OCI-LY1 (cell line): ENCODE measurements around the gene C19orf33.
A peak's percentile ranks its signal among the peaks of the same experiment; 100 is the strongest.

Experiments
- H2AFZ ChIP-seq: fragments of 200-600 bp; sonication (generic), shearing (Covaris generic); 2 replicates; pipeline ENCODE4 v1.6.0; 2014; ENCODE audit warnings: antibody characterized with exemption, mild to moderate bottlenecking, low read length
- H3F3A ChIP-seq: fragments of 200-600 bp; sonication (generic), shearing (Covaris generic); 2 replicates; pipeline ENCODE4 v1.6.0; 2014; ENCODE audit warnings: mild to moderate bottlenecking, antibody characterized with exemption, low read length, moderate library complexity; ENCODE audit not compliant: insufficient read depth
- H3K27ac ChIP-seq: fragments of 200-600 bp; sonication (generic); 2 replicates; pipeline ENCODE4 v1.5.1; 2014; ENCODE audit warnings: low read length, mixed run types, mild to moderate bottlenecking, low read depth; ENCODE audit not compliant: poor library complexity, severe bottlenecking
- H3K27me3 ChIP-seq: fragments of 200-600 bp; sonication (generic); 2 replicates; pipeline ENCODE4 v1.6.0; 2014; ENCODE audit warnings: antibody characterized with exemption, mild to moderate bottlenecking, low read length, moderate library complexity; ENCODE audit not compliant: insufficient read depth
- H3K36me3 ChIP-seq: fragments of 200-600 bp; sonication (generic); 2 replicates; pipeline ENCODE4 v1.6.1; 2014; ENCODE audit warnings: mild to moderate bottlenecking, antibody characterized with exemption, low read length, moderate library complexity, mixed read lengths; ENCODE audit not compliant: insufficient read depth
- H3K4me1 ChIP-seq: fragments of 200-600 bp; sonication (generic); 2 replicates; pipeline ENCODE4 v1.5.1; 2014; ENCODE audit warnings: mild to moderate bottlenecking, low read length, moderate library complexity; ENCODE audit not compliant: insufficient read depth, severe bottlenecking
- H3K4me2 ChIP-seq: fragments of 200-600 bp; sonication (generic), shearing (Covaris generic); 2 replicates; pipeline ENCODE4 v1.6.1; 2014; ENCODE audit warnings: low read length
- H3K4me3 ChIP-seq: fragments of 200-600 bp; sonication (generic); 2 replicates; pipeline ENCODE4 v1.5.1; 2014; ENCODE audit warnings: low read length, low read depth, mild to moderate bottlenecking, mixed read lengths; ENCODE audit not compliant: poor library complexity, severe bottlenecking
- H3K79me2 ChIP-seq: fragments of 200-600 bp; shearing (Covaris generic); 2 replicates; pipeline ENCODE4 v1.6.1; 2016; ENCODE audit warnings: mixed run types, low read length, mixed read lengths; ENCODE audit not compliant: insufficient read depth
- H3K9ac ChIP-seq: fragments of 200-600 bp; sonication (generic), shearing (Covaris generic); 2 replicates; pipeline ENCODE4 v1.6.1; 2014; ENCODE audit warnings: mild to moderate bottlenecking, low read length, mixed read lengths
- H3K9me2 ChIP-seq: fragments of 200-600 bp; sonication (generic), shearing (Covaris generic); 2 replicates; pipeline ENCODE4 v1.6.1; 2014; ENCODE audit warnings: low read depth, mild to moderate bottlenecking, low read length, mixed read lengths
- H3K9me3 ChIP-seq: fragments of 200-600 bp; shearing (Covaris generic); 2 replicates; pipeline ENCODE4 v1.6.1; 2014; ENCODE audit warnings: low read length, mixed read lengths
- H4K20me1 ChIP-seq: fragments of 200-600 bp; sonication (generic), shearing (Covaris generic); 2 replicates; pipeline ENCODE4 v1.6.0; 2016; ENCODE audit warnings: mild to moderate bottlenecking, low read length; ENCODE audit not compliant: insufficient read depth
- EZH2 ChIP-seq: fragments of 200-600 bp; sonication (generic), shearing (Covaris generic); IDR thresholded peaks from 2 replicates; pipeline ENCODE4 v1.8.0; 2017; ENCODE audit warnings: borderline replicate concordance, mixed run types, mild to moderate bottlenecking, antibody characterized with exemption, low read length, moderate library complexity, mixed read lengths
- TF ChIP-seq, protein P1 (sequence below): fragments of 200-600 bp; sonication (generic), shearing (Covaris generic); IDR thresholded peaks from 2 replicates; pipeline ENCODE4 v1.5.1; 2017; ENCODE audit warnings: mild to moderate bottlenecking, antibody characterized with exemption, low read length, moderate library complexity, mixed read lengths

C19orf33 gene

DNA sequence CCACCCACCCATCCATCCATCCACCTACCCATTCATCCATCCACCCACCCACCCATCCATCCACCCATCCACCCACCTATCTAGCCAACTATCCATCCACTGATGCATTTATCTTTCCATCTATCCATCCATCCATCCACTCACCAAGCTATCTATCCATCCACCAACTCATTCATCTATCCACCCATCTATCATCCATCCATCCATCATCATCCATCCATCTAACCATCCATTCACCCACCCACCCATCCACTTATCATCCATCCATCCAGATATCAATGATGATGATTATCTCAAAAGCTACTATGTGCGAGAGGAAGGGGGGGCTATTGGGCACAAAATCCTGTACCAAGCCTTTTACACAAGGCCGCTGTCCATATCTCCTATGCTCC, 6.2 kb downstream of the C19orf33 start:
- Histone ChIP-seq H4K20me1 (no peaks in the 10 kb centered on the region), H2AFZ (no peak overlapping the region), H3K4me2 (no peak overlapping the region), H3K27ac (no peak overlapping the region), H3K9me3 (no peaks in the 10 kb centered on the region), H3K4me3 (no peak overlapping the region), H3K9me2 (no peaks in the 10 kb centered on the region), H3K9ac (no peak overlapping the region), H3K79me2 (no peaks in the 10 kb centered on the region), H3K4me1 (peaks cover 25% of the 10 kb centered on the region), H3K36me3 (peaks cover 18% of the 10 kb centered on the region), H3K27me3 (no peaks in the 10 kb centered on the region), H3F3A (no peaks in the 10 kb centered on the region)
- TF ChIP-seq, protein P1, sequence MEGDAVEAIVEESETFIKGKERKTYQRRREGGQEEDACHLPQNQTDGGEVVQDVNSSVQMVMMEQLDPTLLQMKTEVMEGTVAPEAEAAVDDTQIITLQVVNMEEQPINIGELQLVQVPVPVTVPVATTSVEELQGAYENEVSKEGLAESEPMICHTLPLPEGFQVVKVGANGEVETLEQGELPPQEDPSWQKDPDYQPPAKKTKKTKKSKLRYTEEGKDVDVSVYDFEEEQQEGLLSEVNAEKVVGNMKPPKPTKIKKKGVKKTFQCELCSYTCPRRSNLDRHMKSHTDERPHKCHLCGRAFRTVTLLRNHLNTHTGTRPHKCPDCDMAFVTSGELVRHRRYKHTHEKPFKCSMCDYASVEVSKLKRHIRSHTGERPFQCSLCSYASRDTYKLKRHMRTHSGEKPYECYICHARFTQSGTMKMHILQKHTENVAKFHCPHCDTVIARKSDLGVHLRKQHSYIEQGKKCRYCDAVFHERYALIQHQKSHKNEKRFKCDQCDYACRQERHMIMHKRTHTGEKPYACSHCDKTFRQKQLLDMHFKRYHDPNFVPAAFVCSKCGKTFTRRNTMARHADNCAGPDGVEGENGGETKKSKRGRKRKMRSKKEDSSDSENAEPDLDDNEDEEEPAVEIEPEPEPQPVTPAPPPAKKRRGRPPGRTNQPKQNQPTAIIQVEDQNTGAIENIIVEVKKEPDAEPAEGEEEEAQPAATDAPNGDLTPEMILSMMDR, result no peak
- no peak for TF ChIP-seq EZH2

DNA sequence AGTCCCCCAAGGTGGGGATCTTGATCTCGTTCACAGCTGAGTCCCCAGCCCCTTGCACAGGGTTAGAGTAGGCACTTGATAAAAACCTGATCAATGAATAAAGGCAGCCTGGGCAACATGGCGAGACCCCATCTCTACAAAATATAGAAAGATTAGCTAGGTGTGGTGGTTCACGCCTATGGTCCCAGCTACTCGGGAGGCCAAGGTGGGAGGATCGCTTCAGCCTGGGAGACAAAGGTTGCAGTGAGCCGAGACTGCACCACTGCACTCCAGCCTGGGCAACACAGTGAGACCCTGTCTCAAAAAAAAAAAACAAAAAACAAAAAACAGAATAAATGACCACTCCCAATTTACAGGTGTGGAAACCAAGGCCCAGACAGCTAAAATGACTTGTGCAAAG, 6.9 kb downstream of the C19orf33 start:
- Histone ChIP-seq H3K27ac (no peak overlapping the region), H3K4me2 (no peak overlapping the region), H3K4me3 (no peak overlapping the region)

DNA sequence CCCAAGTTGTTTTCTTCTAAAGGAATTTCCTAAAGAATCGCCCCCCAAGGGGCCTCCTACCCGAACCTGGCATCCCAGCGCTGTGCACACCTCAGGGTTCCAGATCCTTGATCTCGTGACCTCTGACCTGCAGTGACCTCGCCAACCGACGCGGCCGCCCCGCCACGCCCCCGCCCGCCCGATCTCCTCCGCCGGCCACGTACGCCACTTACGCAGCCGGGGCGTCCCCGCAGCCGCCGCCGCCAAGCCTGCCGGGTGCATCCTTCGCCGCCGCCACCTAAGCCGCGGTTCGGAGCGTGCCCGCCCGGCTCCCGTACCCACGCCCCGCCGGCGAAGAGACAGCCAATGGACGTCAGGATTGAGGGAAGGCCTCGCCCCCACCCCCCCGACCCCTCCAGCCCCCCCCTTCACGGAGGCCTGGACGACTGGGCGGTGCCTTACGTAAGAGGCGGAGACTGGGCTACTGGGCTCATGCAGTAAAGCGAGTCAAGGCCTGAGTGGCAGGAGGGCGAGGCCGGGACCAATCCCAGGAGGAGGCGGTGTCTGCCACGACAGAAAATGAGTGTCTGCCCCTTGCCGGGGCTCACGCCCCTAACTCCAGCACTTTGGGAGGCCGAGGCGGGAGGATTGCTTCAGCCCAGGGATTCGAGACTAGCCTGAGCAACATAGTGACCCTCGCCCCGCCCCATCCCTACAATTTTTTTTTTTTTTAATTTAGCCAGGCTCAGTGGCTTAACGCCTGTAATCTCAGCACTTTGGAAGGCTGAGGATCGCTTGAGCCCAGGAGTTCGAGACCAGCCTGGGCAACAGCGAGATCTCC, 11.8 kb downstream of the C19orf33 start, which contains the start of gene YIF1B:
Gene YIF1B, minus strand, starts transcription at position 291 of the 820 bp plus-strand sequence. Its CDS starts 30 bp downstream, at position 261.
- peak within 1 kb of the TSS; percentile 79 for H3K9ac ChIP-seq
- peaks cover 54% of the 10 kb centered on the region for H3K4me1 ChIP-seq
- H3F3A ChIP-seq, result no peaks in the 10 kb centered on the region
- H3K4me3 ChIP-seq, result peak within 1 kb of the TSS; percentile 73
- no peaks in the 10 kb centered on the region for H3K9me3 ChIP-seq
- no peaks in the 10 kb centered on the region for H3K79me2 ChIP-seq
- no peak for TF ChIP-seq EZH2
- TF ChIP-seq, protein P1, result no peak
- H3K9me2 ChIP-seq, result no peaks in the 10 kb centered on the region
- no peaks in the 10 kb centered on the region for H4K20me1 ChIP-seq
- no peak within 1 kb of the TSS; the same call in 1 of the 2 replicates for H2AFZ ChIP-seq
- peak within 1 kb of the TSS; percentile 79 for H3K4me2 ChIP-seq
- no peaks in the 10 kb centered on the region for H3K36me3 ChIP-seq
- no peaks in the 10 kb centered on the region; the same call in 1 of the 2 replicates for H3K27me3 ChIP-seq
- H3K27ac ChIP-seq, result peak within 1 kb of the TSS; percentile 65

More for the DNA sequence above, 6.9 kb downstream of the C19orf33 start:
- Histone ChIP-seq H3K9me2 (no peaks in the 10 kb centered on the region), H3K4me1 (peaks cover 26% of the 10 kb centered on the region), H2AFZ (no peak overlapping the region), H3K36me3 (peaks cover 18% of the 10 kb centered on the region), H3F3A (no peaks in the 10 kb centered on the region), H3K9me3 (no peaks in the 10 kb centered on the region), H3K27me3 (no peaks in the 10 kb centered on the region), H3K79me2 (no peaks in the 10 kb centered on the region), H3K9ac (no peak overlapping the region), H4K20me1 (no peaks in the 10 kb centered on the region)
- TF ChIP-seq, protein P1, result no peak
- no peak for TF ChIP-seq EZH2
